HG02970 (cell line): ENCODE results near the gene AGMO.

ENCODE experiments used
- ATAC-seq: cut with Tn5 transposase; IDR thresholded peaks from one replicate; pipeline ENCODE4 v1.9.1; 2021; ENCODE audit warnings: mild to moderate bottlenecking, moderate library complexity, moderate number of reproducible peaks; ENCODE audit not compliant: unreplicated experiment, low FRiP score

AGMO gene

DNA sequence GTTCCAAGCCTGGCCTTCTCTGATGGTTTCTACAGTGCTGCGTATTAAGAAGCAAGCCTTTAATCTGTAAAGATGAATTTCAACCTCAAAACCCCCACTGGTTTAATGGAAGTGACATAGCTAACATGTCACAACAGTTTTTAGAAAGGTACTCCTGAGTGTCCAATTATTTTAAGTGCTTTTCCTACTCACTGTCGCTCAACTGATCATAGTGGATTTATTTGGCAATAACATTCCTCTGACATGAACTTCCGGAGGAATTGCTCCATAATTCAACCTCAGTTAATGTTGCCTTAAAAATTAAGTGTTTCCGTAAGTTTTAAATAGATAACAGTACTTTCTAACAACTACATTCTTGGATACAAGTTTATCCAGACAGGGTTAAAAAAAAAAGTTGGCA, 57.5 kb downstream of the AGMO start:
- no peak for ATAC-seq

DNA sequence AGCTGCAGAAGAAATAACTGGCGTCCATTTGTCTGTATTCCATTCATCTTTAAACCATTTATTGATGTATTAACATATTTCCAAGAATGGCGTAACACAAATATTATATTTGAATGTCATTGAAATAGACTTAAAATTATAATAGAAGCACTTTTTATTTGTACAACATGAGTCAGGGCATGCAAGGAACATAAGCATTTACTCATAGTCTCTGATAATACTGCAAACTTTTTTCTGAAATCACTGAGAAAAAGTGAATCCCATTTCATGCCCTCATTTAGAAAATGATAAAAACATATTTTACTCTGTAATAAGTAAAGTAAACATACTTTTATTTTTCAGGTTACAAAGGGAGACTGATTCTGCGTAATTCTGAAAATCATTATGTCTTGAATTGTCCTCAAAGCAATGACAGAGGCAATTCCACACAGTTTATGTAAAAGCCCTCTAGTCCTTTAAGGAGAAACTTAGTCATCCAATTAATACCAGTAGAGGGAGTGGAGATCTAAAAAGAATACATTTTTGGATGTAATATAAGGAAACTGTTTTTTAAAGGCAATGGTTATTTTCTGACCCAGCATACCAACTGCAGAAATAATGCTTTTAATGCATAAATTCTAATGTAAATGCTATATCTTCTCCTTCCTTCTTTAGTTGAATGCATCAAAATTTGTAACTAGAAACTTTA, 58.1 kb downstream of the AGMO start:
- no peak for ATAC-seq

DNA sequence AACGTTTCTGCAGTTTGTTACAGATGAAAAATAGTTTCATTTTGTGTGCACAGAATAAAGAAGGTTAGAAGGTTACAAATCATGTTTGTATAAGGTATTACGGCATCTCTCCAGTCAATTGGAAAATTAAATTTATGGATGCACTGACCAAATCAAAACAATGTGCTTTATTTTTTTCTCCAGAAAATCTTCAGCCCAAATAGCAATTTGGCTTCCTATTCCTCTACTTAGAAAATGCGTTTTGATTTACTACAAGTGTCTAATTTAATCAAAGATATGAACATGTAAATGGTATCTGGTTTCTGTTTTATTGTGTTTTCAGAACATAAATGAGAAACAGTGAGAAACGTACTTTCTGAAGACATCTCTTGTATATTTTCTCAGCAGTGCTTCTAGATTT, 63.4 kb downstream of the AGMO start:
- no peak for ATAC-seq

DNA sequence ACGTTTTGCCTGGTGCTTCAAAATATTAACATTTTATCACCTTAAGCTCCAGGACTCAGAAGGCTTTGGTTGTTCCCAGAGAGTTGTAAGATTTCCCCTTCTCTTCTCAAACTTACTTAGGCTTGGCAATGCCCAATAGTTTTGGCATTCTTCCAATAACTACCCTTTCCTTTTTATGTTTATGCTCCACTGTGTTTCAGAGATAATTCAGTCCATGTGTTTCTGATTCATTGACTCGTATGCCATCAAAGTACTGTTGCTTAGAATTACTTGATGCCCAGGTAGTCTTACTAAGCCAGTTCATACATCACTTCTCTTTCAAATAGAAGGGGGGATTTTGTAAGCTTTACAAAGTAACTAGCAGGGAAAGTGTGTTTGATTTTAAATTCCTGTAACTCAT, 66.6 kb downstream of the AGMO start:
- ATAC-seq: no peak

DNA sequence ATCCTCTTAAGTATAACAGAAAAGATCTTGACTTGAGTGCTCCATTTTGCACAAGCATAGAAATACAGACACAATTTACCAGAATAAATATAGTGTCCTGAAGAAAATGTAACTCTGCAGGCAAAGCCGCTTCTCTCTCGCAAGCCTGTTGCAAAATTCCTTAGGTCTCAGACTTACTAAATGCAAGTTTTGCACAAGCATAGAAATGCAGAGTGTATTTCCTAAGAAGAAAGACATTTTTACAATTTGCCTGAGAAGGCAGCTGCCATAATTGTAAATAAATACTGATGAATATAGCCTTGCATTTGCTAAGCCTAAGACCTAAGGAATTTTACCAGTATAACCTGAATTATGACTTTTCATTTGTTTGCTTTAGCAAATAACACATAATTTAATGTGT, 67.1 kb downstream of the AGMO start:
- ATAC-seq: no peak

DNA sequence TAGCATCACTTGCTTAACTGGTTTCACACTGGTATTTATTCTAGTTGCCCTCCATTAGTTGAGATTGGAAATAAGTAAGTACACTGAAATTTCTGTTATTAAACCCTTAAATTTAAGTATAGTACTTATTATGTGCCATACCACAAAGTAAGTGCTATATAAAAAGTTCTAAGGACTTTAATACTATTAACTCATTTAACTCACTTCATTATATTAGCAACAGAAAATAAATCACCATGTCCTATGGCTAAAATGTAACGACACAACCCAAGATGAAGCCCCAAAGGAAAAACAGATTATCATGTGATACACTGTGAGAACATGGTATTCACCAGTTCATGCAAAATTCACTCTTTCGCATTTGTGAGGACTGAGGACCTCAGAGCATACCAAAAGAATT, 70.5 kb downstream of the AGMO start:
- ATAC-seq: no peak

DNA sequence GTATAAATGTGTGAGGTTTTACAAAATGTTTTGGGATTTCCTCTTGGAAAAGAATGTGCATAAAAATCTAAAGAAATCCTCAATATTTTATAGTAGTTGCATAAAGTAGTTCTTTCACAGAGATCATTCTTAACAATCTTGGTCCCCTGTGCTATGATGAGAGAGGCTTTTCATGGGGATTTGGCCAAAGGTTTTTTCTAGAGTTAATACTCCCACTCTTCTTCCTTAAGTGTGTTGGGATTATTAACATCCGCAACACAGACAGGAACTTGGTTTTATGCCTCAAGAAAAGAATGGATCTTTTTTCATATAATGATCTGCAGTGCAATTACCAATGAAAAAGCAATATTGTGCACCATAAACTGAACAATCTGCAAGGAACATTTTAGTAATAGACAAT, 71.5 kb downstream of the AGMO start:
- ATAC-seq: no peak

DNA sequence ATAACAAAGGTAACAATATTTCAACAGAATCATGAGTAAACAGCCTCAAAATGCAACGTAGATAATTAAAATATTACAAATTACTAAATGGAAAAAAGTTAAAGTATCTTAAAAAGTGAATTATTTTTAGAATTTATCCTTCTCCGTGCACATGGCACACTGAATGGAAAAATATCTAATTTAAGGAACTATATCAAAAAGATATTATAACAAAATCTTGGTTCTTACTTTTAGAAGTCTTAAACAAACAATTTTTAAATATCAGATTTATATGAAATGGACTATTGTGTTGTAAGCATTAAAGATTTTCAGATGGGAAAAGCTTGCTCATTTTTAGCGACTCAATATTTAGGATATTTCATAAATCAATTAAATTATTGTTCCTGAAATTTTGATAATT, 72.0 kb downstream of the AGMO start:
- no peak for ATAC-seq

DNA sequence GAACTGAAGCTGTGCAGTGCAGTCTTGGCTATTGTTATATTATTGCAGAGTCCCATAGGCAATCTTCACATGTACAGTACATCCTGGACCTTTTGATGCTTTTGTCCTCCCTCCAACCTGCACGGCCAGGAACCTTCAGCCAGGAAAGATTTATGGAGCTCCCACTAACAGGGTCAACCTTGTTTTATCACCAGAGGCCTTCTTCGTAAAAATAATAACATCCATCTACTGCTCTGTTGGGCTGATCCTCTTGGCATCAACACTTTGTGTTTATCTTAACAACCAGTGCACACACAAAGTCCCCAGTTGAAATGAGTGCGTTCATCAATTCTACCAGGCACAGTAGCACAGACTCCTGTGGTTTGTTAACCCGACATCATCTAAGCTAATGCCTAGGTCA, 72.4 kb downstream of the AGMO start:
- no peak for ATAC-seq

DNA sequence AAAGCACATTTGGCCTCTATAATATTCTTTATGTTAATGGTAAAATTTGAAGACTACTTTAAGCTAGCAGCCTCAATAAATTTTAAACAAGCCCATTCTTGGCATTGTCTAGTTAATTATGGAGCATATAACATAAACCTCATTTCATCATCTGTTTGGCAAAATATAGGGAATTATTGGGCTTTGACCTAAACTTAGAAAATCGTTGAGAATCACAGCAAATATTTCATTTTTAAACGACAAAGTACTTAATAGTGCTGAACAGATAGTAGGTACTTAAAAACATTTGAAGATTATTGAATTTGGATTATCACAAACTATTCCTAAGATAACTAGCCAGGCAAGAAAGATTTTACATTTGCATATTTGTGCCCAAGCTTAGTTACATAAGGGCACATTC, 73.4 kb downstream of the AGMO start:
- no peak for ATAC-seq

DNA sequence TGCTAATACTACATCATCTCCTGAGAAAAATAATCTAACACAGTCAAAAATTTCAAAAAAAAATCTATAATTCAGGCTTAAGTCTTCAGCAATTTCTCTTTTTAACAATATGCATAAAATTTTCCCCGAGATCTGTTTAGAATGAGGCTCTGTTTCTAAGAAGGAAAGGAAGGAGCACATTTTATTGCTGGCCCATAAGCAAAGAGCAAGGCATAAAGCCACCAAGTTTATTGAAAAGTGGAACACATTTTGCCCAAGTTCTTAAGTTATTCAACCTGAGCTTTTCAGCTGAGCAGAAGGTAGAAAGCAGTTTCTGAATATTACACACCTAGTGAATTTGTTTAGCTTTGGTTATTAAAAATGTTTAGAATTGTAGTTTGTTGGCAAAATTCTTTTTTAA, 73.9 kb downstream of the AGMO start:
- ATAC-seq: no peak

DNA sequence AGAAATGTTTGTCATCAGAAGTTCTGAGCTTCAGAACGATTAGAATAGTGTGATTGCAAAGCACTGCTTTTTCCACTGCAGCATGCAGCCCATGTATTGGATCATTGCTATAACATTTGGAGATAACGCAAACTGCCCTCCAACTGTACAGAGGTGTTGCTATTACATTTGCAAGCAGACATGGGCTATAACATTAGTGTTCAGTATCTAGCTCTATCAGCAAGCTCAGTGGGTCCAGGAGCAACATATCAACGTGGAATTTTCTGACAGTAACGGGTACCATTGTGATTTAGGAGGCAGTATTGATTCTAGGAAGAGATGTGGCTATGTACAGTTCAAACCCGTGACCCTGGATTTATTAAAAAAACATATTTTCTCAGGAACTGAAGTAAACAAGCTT, 75.8 kb downstream of the AGMO start:
- no peak for ATAC-seq

DNA sequence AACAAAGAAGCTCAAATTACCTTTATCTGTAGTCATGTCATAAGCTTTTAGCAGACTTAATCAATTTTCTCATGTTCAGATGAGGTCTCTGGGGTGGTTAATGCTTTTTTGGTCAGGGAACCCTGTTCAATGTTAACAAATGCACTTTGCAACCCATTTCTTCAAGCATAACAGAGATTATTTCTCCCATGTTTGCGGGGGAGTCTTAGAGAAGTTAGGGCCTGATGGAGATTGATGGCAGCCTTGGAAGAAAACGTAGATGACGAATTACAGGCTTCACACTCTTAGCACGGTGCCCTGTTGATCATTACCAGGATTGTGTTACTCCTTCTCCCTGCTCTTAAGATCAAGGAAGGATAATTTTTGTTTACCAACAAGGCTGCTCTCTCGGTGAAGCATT, 76.4 kb downstream of the AGMO start:
- no peak for ATAC-seq

DNA sequence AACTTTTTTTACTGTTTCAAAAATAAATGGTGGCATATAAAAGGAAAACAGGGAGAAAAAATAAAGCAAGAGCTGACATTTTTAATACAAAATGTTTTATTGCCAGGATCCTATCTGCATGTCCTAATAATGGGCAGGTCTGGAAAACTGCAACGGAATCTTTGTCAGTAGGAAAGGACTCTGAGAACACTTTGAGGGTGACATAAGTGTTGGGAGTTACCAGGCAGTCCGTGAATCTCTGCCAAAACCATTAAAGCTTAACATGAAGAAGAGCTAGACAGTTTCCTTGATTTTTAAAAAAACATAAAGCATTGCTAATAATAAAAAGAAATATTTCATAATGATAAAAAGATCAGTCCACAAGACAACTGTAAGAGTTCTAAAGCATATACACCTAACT, 80.7 kb downstream of the AGMO start:
- no peak for ATAC-seq

DNA sequence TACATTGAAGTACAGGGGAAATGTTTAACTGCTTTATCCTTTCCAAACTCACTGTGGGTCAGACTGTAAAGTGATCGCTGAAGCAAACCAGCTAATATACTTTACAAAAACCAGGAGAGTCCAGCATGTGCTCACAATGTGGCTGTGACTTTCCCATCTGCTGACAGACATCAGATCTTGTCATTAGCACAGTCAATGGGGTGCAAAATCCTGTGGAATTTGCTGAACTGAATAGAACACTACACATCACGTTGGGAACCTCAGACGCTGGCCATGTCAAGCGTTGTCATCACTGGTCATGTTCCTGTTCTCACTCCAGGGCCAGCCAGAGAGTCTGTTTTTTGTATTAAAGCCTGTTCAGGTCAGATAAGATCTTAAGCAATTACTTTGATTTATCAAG, 83.4 kb downstream of the AGMO start:
- no peak for ATAC-seq

DNA sequence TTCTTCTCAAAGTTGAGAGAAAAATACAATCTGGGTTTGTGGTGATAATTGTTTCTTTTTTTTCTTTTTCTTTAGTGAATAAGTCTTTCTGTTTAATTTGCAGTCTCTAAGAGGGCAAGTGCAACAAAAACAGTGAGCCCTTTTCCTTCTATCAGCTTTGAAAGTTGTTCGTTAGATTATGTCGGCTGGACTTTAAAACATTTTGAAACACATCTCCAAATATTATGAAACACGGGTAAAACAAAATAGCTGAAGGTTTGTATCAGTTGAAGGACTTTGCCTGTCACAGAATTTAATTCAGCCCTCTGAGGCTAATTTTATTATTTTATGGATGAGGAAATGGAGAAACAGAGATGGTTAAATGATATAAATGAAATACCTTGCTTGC, 85.3 kb downstream of the AGMO start:
- no peak for ATAC-seq

DNA sequence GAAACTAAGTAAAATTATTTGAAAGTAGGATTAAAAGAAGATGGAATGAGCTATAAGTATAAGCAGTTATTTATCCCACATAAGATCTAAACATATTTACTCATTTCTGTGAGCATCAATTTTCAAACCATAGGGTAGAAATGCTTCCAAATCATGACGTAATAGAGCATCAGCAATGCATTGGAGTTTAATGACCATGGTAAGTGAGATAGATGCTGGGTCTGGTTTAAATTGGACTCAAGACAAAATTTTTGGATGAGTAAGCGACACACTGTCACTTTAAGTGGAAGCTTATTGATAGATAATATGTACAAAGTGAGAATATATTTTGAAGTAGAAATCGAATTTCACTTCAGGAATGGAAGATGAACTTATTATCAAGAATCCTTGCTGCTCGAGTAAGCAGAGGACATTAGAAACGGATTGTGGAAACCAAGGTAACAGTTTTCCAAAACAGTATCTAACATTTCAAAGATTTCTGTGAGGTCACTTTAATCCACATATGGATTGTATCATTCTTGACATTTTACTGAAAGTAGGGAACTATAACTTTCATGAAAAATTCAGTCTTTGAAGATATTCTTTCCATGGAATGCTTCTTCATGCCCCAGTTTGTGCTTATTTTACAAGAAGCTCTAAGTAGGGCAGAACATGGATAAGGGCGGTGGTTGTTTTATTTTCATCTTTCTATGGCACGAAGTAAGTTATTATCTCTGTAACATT, 85.8 kb downstream of the AGMO start:
- no peak for ATAC-seq

DNA sequence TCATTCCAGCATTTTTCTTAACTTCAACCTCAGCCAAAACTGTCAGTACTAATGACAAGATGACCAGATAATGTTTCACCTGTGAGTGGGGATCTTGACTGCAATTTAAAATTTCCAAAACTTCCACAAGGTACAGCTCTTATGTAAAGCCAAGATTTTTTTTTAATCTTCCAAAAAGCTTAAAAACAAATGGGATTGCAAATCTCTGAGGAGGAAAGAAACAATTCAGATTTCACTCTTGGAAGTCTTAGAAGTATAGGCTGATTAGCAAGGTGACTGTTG, 90.2 kb downstream of the AGMO start:
- no peak for ATAC-seq

DNA sequence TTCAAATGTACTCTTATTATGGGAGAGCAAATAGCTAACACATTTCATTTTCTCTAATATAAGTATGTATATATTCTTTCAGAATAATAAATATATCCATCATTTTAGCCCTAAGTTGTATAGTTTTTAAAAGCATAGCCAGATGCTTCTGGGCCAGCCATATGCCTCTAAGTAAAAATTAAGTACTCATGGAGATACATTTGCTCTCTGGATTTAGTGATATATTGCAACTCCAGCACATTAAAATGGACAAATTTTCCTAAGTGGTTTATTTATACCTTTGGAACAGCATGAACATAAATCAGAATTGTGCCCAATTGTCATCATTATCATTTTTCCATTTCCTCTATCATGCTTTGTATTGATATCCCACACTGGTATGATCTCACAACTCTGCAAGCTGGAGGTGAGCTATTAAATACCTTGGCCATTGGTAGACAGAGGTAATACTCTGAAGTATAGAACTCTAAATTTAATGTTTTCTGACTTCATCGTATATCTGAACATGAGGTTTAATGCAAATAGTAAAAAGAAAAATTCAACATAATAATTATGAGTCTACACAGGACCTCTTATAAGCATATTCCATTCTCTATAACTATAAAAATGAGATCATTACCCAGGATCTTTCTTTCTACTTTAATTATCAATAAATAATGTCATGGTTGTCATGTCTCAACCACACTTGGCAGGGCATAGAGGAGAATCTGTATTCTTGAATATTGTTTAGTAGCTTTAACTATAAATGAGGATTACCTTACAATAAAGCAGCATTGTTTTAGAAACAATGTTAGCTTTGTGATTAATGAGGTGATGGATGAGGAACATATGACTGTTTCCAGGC, 90.8 kb downstream of the AGMO start:
- ATAC-seq: no peak

DNA sequence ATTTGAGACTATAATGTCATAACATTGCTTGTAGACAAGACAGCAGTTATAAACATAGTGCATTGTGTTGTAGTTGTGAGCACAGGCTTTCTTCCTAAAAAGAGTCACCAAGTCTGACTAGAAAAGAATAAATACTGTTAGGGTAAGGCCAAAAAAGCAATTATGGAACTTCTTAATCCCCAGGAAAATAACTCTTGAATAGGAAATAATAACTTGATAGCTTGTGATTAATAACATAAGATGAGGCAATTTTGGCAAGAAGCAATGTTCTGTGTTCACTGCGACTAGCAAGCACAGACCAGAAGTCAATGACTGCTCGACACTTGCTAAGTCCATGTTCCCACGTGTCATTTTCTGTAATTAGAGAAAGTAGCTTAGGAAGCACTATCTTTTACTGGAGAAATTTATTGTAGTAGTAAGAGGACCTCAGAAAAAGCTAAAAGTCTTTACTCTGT, 97.1 kb downstream of the AGMO start:
- no peak for ATAC-seq

DNA sequence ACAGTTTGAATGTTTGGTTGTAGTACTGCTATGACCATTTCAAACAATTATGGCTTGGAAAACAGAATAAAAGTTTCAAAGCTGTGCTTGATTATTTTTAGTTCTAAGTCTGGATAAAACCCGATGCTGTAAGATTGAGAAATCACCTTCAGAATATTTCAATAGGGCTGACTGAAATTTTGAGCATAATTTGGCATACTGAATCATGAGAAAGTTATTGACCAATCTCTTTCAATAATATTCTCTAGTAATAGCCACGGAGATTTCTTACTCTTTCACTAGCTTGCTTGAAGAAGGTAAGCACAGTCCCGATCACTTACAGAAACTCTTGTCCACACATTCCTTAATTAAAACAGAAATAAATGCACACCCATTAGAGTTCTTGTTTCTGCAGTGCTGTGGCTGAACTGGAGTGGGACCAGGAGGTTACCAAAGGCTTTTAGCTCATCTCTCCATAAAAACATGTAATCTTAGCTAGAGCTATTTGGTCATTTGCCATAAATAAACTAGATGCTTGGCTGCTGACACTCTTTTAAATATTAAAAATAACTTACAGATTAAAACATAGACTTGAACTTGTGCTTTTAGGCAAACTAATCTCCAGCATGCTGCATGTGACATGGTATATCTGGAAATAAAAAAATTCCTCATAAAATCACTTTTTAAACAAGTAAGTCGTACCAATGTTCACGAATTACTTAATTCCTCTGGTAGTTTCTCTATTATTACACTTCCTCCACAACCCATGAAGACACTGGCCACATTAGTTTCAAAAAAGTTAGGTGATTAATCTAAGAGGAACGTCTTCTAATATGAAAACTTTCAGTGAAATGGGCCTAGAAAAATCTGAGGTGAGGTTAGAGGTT, 97.8 kb downstream of the AGMO start:
- no peak for ATAC-seq
